HL-60 (cell line): ENCODE measurements around the gene ANGPTL8.

Experiments used
- DNase-seq, 2 experiments: peaks; one replicate each; pipeline ENCODE4 v3.0.0-alpha.2; 2010 to 2020; ENCODE audit warnings: low read depth in 1 of 2, low spot score in 1 of 2
- H3K27ac ChIP-seq: fragments of 250-450 bp; sonication (Bioruptor Pico); replicated peaks from 2 replicates; pipeline ENCODE4 v1.5.1; 2020; ENCODE audit warnings: mild to moderate bottlenecking, moderate library complexity
- H3K27me3 ChIP-seq: fragments of 250-450 bp; sonication (Bioruptor Pico); 2 replicates; pipeline ENCODE4 v1.5.1; 2021; ENCODE audit warnings: mild to moderate bottlenecking, moderate library complexity; ENCODE audit not compliant: insufficient read depth, poor library complexity, severe bottlenecking
- H3K4me3 ChIP-seq: replicated peaks from 2 replicates; pipeline ENCODE4 v1.5.1; 2011; ENCODE audit warnings: mild to moderate bottlenecking, control low read depth, low read length; ENCODE audit not compliant: insufficient read depth
- GABPA ChIP-seq: IDR thresholded peaks from 2 replicates; pipeline ENCODE4 v1.6.1; 2012; ENCODE audit warnings: low read depth
- POLR2AphosphoS5 ChIP-seq: IDR thresholded peaks from 2 replicates; pipeline ENCODE4 v1.6.1; 2012; ENCODE audit warnings: low read depth
- SPI1 ChIP-seq: IDR thresholded peaks from 2 replicates; pipeline ENCODE4 v1.6.1; 2012; ENCODE audit warnings: low read depth, mild to moderate bottlenecking, borderline replicate concordance
- TF ChIP-seq, protein P1 (sequence below): IDR thresholded peaks from one replicate; pipeline ENCODE4 v1.5.1; 2011; ENCODE audit warnings: low read length, control low read depth, inconsistent platforms; ENCODE audit not compliant: insufficient read depth
- TF ChIP-seq, protein P2 (sequence below): IDR thresholded peaks from 2 replicates; pipeline ENCODE4 v1.6.1; 2012; ENCODE audit warnings: low read depth; ENCODE audit not compliant: insufficient replicate concordance

Gene ANGPTL8

DNA sequence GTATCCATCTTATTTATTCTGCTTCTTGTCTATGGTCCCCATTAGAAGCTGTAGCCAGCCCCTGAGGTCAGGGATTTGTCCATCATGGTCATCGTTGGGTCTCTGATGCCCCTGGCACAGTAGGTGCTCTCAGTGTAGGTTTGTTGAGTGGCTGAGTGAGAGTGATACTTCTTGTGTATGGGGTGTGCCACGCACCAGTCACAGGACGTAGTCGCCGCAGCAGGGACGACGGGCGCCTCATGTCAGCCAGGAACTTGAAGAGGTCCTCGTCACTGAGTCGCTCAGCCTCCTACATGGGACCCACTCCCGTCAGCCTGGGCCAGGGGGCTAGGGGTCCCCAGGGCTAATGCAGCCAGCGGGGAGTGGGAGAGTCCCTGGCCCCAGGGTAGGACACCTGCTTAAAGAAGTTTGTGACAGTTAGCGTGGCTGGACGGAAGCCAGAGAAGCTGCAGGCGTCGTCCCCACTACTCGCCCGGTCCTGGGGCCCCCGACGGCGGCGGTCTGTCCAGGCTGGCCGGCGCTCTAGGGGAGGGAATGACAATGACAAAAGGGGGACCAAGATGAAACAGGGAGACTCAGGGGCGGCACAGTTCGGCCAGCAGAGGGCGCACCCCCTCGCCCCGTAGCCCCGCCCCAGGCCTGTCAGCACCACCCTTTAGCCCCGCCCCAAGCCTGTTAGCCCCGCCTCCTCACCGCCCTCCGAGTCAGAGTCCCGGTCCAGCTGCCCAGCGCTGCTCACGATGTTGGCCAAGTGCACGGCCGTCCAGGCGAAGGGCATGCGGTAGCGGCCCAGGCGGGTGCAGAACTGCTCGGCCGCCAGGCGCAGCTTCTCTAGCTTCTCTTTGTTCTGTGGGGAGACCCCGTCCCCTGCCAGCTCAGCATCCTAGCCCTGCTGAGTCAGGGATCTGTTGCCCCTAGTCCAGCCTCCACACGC, 3.7 kb downstream of the ANGPTL8 start:
- H3K27me3 ChIP-seq: no peaks in the 10 kb centered on the region
- TF ChIP-seq, protein P1, sequence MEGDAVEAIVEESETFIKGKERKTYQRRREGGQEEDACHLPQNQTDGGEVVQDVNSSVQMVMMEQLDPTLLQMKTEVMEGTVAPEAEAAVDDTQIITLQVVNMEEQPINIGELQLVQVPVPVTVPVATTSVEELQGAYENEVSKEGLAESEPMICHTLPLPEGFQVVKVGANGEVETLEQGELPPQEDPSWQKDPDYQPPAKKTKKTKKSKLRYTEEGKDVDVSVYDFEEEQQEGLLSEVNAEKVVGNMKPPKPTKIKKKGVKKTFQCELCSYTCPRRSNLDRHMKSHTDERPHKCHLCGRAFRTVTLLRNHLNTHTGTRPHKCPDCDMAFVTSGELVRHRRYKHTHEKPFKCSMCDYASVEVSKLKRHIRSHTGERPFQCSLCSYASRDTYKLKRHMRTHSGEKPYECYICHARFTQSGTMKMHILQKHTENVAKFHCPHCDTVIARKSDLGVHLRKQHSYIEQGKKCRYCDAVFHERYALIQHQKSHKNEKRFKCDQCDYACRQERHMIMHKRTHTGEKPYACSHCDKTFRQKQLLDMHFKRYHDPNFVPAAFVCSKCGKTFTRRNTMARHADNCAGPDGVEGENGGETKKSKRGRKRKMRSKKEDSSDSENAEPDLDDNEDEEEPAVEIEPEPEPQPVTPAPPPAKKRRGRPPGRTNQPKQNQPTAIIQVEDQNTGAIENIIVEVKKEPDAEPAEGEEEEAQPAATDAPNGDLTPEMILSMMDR: peak; percentile 76
- TF ChIP-seq POLR2AphosphoS5: no peak
- TF ChIP-seq SPI1: no peak
- TF ChIP-seq GABPA: no peak
- TF ChIP-seq, protein P2, sequence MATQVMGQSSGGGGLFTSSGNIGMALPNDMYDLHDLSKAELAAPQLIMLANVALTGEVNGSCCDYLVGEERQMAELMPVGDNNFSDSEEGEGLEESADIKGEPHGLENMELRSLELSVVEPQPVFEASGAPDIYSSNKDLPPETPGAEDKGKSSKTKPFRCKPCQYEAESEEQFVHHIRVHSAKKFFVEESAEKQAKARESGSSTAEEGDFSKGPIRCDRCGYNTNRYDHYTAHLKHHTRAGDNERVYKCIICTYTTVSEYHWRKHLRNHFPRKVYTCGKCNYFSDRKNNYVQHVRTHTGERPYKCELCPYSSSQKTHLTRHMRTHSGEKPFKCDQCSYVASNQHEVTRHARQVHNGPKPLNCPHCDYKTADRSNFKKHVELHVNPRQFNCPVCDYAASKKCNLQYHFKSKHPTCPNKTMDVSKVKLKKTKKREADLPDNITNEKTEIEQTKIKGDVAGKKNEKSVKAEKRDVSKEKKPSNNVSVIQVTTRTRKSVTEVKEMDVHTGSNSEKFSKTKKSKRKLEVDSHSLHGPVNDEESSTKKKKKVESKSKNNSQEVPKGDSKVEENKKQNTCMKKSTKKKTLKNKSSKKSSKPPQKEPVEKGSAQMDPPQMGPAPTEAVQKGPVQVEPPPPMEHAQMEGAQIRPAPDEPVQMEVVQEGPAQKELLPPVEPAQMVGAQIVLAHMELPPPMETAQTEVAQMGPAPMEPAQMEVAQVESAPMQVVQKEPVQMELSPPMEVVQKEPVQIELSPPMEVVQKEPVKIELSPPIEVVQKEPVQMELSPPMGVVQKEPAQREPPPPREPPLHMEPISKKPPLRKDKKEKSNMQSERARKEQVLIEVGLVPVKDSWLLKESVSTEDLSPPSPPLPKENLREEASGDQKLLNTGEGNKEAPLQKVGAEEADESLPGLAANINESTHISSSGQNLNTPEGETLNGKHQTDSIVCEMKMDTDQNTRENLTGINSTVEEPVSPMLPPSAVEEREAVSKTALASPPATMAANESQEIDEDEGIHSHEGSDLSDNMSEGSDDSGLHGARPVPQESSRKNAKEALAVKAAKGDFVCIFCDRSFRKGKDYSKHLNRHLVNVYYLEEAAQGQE: no peak
- H3K27ac ChIP-seq: no peak overlapping the region
- no peak overlapping the region; the same call in 1 of the 2 replicates for H3K4me3 ChIP-seq
- peak; percentile 59 to 73 for DNase-seq

DNA sequence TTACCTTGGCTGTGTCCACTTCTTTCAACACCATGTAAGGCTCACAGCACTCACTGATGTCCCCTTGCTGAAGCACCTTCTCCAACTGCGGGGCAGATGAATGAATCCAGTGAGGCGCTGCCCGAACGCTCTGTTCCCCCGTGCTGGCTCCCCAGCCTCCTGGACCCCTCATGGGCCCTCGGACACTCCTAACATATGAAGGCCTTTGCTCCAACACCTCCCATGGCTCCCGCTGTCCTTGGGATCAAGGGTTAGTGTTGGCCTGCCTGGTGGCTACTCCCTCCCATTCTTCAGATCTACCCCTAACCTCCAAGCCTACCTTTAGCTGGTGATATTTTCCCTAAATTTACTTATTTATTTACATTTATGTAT, 4.4 kb downstream of the ANGPTL8 start:
- no peak overlapping the region; the same call in 1 of the 2 replicates for H3K4me3 ChIP-seq
- H3K27ac ChIP-seq: no peak overlapping the region
- TF ChIP-seq SPI1: no peak
- TF ChIP-seq, protein P2: no peak
- TF ChIP-seq, protein P1: no peak
- no peak for TF ChIP-seq GABPA
- TF ChIP-seq POLR2AphosphoS5: no peak

DNA sequence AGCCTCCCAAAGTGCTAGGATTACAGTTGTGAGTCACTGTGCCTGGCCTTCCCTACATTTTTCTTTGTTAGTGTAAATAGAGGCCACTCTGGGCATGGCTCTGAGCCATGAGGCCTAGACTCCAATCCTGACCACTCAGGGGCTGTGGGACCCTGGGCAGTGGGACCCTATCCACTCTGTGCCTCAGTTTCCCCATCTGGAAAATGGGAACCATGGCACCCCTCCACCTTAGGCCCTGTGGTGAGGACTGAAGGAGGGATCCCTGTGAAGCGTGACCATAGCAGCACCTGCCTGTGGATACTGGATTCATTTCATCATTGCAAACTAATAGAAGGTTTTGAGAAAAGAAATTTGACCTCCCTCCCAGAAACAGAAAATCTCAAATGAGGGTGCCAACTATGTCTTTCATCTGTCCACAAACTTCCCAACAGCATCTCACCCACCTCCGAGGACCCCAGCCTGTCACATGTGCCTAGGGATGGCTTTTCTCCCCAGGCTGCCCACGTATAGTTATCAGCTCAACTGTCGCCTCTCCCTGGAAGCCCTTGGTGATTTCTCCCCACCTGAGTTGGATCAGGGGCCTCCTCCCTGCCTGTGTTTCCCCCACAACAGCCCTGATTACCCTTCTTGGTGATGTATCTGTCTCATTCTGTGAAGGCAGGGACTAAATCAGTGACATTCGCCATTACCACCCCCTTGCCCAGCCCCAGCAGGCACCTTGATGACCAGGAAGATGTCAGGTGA, 5.6 kb downstream of the ANGPTL8 start:
- no peaks in the 10 kb centered on the region for H3K27me3 ChIP-seq
- DNase-seq: no peak
- no peak overlapping the region for H3K27ac ChIP-seq
- TF ChIP-seq, protein P2: no peak
- TF ChIP-seq POLR2AphosphoS5: no peak
- TF ChIP-seq SPI1: no peak
- TF ChIP-seq, protein P1: no peak
- no peak for TF ChIP-seq GABPA
- no peak overlapping the region for H3K4me3 ChIP-seq

More for the DNA sequence above, 4.4 kb downstream of the ANGPTL8 start:
- no peaks in the 10 kb centered on the region for H3K27me3 ChIP-seq
- no peak for DNase-seq
